GM18861 (cell line): Measurements from ENCODE around the gene ACOT9.
"Not testable (repeated sequence)": the region's sequence is repeated elsewhere in the genome, so short reads cannot be mapped to it uniquely, and the experiment has no call there.

Experiments used
- ATAC-seq: cut with Tn5 transposase; IDR thresholded peaks from one replicate; pipeline ENCODE4 v1.9.1; 2021; ENCODE audit not compliant: unreplicated experiment

ACOT9 gene, protein sequence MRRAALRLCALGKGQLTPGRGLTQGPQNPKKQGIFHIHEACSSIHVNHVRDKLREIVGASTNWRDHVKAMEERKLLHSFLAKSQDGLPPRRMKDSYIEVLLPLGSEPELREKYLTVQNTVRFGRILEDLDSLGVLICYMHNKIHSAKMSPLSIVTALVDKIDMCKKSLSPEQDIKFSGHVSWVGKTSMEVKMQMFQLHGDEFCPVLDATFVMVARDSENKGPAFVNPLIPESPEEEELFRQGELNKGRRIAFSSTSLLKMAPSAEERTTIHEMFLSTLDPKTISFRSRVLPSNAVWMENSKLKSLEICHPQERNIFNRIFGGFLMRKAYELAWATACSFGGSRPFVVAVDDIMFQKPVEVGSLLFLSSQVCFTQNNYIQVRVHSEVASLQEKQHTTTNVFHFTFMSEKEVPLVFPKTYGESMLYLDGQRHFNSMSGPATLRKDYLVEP

DNA sequence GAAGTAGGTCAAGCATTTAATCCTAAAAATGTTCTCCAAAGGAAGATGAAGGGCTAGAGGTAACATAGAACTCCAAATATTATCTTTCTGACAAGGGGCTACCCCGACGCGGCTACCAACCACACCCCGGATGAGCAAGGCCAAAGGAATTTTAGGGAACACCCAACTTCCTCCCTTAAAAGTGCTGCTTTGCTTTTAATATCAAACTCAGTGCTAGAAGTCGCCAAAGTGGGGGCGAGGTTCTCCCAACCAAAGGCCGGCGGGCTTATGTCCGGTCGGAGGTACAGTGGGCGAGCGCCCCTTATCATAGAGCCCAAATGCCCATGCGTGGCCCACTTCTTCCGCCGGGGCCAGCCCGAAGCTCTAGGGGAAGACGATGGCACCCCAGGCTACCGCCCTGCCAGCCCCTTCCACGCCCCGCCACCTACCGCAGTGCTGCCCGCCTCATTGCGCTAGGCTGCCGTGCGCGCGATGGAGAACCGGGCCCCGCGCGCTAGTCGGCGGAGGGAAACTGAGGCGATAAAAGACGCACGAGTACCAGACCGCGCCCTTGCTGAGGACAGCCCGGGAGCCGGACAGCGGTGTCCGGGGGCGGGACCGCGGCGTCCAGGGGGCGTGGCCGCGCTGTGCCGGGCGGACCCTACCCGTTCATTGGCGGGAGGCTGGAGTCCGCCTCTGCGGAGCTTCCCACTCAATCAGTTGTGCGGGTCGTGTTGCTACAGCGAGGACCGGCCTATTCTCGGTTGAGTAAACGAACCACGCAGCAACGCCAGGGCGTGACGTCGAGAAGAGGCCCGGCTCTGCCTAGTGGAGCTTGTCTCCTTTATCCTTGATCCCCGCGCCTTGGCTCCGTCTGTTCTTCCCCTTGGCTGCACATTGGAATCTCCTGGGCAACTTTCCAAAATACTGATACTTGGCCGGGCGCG lies at the start of gene ACOT9:
TSS of gene ACOT9 (minus strand) at position 580 of the 926 bp plus-strand sequence. CDS start at position 448, 132 bp downstream.
- ATAC-seq = peak; percentile 90

DNA sequence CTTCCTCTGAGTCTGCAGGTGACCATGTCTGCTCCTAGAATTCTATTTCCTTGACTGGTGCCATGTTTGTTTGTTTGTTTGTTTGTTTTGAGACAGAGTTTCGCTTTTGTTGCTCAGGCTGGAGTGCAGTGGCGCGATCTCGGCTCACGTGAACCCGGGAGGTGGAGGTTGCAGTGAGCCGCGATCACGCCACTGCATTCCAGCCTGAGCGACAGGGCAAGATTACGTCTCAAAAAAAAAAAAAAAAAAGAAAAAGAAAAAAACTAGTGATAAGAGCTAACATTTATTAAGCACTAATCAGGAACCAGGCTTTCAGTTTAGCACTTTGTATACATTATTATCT lies 47.0 kb upstream of the ACOT9 start:
- no peak for ATAC-seq

DNA sequence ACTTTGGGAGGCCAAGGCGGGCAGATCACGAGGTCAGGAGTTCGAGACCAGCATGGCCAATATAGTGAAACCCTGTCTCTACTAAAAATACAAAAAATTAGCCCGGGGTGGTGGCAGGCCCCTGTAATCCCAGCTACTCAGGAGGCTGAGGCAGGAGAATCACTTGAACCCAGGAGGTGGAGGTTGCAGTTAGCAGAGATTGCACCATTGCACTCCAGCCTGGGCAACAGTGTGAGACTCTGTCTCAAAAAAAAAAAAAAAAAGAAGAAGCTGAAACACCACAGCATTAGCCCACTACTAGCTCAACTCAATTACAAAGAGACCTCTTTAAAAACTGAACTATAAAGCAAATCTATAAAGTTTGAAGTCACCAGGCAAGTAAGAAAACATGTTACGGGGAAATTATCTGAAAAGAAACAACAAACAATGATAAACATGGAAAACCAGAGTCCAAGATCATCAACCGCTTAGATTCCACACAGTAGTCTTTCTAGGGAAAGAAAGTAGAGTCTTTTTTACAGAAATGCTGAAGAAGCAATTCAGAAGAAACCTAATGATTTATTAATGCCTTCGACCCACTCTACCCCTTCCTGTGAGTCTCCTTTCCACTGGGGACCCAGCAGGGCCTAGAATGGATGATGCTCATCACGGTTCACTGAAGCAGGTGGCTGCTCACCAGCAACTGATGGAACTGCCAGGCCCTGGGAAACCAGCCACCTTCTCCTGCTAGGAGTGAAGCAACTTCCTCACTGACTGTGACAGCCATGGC lies 46.5 kb upstream of the ACOT9 start:
- ATAC-seq = no peak

DNA sequence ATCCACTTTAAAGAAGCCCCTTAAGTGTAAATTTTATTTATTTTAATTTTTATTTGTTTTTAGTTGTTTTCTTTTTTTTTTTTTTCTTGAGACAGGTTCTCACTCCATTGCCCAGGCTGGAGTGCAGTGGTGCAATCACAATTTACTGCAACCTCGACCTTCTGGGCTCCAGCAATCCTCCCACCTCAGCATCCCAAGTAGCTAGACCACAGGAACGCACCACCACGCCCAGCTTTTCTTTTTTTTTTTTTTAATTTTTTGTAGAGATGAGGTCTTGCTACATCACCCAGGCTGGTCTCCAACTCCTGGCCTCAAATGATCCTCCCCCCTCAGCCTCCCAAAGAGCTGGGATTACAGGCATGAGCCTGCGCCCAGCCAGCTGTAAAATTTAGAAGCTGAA lies 45.9 kb upstream of the ACOT9 start:
- ATAC-seq = no peak

DNA sequence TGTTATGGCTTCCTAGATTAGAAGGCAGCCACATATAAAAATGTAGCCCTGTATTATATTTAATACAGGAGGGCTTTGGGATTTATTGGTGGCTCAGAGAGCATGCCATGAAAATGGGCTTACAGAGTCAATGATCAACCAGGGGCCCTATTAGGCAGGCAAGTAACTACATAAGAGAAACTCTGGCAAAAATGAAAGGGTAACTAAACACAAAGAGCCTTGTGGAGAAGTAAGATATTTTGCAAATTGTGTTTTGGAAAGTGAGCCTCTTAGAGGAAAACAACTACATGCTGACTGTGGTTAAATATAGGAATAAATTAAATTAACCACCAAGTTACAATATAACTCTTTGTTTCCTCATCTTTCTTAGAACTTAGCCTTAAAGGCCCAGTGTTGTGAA lies 45.4 kb upstream of the ACOT9 start:
- ATAC-seq = peak; percentile 77

DNA sequence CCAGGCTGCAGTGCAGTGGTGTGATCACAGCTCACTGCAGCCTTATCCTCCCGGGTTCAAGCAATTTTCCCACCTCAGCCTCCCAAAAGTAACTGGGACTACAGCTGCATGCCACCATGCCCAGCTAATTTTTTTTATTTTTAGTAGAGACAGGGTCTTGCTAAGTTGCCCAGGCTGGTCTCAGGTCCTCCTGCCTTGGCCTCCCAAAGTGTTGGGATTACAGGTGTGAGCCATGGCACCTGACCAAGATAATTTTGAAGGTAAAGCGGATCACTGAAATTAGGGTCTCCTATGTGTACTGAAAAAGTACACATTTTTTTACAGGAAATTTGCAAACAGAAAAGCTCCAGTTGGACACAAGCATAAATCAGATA lies 44.7 kb upstream of the ACOT9 start:
- ATAC-seq = no peak

DNA sequence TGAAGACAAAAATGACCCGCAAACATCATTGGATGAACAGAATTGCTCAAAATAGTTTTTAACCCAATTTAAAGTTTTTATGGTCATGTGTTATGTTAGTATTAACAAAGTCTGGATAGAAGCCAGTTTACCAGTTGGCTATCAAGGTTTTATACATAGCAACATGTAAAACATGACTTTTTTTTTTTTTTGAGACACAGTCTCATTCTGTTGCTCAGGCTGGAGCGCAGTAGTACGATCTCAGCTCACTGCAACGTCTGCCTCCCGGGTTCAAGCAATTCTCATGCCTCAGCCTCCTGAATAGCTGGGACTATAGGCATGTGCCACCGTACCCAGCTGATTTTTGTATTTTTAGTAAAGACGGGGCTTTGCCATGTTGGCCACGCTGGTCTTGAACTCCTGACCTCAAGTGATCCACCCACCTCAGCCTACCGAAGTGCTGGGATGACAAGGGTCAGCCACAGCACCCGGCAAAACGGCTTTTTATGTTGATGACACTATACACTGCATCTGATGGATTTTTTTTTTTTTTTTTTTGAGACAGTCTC lies 43.3 kb upstream of the ACOT9 start:
- no peak for ATAC-seq

DNA sequence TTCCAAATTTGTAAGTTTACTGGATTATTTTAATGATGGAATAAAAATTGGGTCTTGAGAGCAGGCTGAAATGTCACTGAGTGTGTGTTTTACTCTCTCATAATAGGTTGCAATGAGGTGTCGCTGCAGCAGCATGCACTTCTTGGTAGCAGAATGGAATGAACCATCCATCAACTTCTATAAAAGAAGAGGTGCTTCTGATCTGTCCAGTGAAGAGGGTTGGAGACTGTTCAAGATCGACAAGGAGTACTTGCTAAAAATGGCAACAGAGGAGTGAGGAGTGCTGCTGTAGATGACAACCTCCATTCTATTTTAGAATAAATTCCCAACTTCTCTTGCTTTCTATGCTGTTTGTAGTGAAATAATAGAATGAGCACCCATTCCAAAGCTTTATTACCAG lies 42.5 kb upstream of the ACOT9 start:
- no peak for ATAC-seq

DNA sequence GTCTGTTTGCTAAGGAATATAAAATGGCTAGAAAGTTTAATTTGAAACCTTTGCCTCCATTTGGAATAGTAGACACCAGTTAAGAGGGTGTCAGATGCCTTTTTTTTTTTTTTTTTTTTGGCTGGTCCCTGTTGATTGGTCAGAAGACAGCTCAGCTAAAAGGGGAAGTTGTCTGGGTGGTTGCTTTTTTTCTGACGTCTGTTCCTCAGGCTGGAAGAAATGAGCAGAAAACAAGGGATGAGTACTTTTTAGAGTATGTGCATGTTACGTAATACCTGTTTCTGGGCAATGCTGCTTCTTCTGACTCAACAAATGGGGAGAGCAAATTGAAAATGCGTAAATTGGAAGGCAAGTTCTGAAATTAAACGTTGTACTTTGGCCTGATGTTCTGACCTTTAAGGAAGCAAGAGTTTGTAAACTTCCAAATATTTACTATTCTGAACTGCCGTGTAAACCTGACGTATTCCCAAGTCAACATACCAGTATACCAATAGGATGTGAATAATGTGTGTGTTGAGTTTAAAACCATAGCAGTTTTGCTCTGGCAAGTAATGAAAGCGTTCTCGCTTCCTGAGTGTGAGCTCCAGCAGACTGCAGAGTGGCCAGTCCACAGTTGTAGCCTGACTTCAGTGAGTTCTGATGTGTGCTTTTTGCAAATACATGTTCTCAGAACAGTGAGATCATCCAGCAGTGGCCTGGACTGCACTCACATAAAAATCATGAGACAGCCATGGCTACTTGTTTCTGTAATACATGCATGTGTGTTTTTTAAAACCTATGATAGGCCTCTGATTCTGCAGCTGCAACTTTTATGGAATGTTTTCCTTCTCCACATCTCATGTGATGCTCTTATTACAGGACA lies 41.6 kb upstream of the ACOT9 start:
- no peak for ATAC-seq

DNA sequence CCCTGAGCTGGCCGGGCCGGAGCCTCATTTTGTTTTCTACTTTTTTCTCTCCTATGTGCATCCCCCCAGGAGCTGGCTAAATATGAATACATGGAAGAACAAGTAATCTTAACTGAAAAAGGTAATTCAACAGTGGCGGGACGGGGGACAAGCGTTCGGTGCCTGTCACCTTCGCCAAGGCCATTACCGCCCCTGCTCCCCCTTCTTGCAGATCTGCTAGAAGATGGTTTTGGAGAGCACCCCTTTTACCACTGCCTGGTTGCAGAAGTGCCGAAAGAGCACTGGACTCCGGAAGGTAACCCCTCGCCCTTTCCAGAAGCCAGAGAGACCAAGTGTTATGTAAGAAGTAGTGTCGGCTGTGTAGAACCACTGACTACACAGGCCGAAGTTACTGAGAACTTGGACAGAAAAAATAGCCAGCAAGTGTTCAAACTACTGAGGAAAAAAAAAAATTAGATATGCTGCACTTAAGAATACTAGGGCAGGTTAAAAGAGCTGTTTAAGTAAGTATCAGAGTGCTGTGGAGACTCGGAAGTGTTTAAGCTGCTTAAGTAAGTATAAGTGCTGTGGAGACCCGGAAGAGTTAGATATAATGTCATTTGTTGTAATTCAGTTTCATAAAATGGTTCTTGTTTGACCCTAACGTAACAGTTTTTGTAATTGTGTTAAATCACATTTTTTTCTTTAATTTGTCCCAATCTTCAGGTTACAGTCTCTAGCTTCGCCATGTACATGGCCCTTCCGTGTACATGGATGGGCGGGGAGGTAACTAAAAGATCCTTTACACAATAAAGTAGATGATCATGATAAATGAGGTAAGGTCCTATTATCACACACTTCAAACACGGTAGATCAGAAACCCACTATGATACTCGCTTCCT lies 40.8 kb upstream of the ACOT9 start:
- ATAC-seq = no peak

DNA sequence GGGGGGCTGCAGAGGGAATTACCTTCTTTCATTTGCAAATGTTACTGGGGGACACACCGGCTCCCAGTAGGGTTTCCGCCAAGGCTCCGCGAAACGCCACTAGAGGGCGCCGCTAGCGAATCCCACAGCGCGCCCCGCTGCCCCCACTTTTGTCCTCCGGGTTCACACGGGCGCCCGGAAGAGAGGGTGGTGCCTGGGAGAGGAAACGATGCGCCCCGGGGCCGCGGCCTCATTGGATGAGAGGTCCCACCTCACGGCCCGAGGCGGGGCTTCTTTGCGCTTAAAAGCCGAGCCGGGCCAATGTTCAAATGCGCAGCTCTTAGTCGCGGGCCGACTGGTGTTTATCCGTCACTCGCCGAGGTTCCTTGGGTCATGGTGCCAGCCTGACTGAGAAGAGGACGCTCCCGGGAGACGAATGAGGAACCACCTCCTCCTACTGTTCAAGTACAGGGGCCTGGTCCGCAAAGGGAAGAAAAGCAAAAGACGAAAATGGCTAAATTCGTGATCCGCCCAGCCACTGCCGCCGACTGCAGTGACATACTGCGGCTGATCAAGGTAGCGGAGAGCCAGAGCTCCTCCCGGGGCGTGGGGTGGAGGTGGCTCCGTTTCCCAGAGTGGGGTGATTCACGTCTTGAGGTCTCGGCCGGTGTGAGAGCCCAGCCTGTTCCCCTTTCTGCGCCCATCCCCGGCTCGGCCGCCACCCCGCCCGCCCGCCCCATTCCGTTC lies 40.0 kb upstream of the ACOT9 start, which contains the start of gene SAT1:
TSS of gene SAT1 (plus strand) at position 311 of the 726 bp plus-strand sequence. CDS start at position 490, 179 bp downstream.
- peak; percentile 58 for ATAC-seq

DNA sequence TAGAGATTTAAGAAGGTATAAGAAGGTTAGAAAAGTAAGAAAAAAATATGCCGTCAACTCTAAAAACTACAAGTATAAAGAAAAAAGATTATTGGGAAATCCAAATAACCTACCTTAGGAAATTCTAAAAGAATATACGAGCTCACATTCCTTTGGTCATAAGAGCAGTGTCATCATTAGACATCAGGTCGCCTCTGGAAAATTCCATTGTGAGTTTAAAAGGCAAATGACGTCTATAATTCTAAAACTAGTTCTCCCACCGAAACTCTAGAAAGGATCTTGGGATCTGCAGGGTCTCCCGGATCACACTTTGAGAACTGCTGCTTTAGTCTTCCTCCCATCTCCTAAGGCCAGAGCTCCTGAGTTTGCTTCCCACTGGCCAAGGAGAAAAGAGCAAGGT lies 39.4 kb upstream of the ACOT9 start:
- no peak for ATAC-seq

DNA sequence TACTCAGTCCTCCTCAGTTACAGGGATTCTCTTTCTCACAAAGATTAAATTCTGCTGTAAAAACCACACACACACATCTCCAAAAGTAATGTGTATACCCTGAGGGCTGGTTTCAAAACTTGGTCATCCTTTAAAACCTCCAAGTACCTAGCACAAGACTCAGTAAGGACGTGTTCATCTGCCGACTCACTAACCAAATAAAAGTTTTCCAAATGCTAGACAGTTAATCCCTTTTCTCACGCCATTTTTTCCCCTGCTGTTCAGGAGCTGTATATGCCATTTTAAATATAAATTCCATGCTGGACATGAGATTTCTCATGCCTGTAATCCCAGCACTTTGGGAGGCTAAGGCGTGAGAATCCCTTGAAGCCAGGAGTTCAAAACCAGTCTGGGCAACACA lies 35.9 kb upstream of the ACOT9 start:
- no peak for ATAC-seq

DNA sequence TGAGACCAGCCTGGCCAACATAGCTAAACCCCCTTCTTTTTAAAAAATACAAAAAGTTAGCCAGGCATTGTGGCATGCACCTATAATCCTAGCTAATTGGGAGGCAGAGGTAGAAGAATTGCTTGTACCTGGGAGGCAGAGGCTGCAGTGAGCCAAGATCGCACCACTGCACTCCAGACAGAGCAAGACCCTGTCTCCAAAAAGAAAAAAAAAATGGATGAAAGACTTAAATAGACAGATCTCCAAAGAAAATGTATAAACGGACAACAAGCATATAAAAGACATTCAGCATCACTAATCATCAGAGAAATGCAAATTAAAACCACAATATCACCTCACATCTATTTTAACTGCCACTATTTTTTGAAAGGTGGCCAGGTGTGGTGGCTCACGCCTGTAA lies 33.3 kb upstream of the ACOT9 start:
- ATAC-seq = no peak

DNA sequence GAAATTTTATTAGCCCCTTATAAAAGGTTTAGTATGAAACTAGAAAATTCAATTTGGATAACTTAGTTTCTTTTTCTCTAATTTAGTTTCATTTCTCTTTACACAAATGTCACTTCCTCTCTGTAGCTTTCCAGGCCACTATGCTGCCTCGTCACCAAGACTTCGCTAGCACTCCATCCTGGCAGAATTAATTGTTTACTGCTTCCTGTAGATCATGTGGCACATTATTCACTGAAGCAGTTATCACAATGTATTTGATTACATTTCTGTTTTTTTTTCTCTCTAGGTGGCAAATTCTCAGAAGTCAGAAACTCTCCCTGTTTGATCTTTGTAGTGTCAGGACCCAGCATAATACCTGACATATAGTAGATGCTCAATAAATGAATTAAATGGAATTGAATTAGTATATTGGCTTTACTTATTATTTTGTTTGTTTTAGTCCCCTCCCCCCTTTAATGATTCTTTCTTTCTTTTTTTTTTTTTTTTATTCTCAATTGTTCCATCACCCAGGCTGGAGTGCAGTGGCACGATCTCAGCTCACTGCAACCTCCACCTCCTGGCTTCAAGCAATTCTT lies 30.6 kb upstream of the ACOT9 start:
- ATAC-seq = peak; percentile 95

DNA sequence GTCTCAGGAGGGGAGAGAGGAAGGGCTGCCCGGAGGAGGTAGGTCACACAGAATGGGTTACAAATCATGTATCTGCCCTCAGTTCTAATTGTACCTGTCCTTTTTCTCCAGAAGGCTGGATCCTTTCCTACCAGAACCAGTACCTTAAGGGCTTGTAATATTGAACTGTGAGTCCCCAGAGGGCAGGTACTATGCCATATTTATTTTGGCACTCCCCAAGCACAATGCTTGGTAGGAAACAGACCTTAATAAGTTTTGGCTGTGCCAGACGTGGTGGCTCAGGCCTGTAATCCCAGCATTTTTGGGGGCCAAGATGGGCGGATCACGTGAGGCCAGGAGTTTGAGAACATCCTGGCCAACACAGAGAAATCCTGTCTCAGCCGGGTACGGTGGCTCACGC lies 28.0 kb upstream of the ACOT9 start:
- not testable (repeated sequence) for ATAC-seq

DNA sequence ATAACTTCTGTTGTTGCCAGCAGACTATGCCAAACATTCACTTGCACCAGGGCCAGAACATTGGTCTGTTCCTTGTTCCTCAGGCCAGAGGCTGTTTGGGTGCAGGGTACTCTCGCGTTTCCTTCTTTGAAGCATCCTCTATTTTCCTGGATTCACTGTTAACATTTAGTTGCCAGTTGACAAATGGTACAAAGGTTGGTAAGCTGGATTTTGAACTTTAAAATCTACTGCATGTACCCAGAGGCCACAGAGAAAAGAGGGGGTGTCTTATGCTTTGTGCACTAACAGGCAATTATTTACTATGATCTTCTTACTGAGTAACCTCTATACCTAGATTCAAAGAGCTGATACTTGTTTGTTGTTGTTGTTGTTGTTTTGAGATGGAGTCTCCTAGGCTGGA lies 27.1 kb upstream of the ACOT9 start:
- no peak for ATAC-seq
